Thymus (tissue), 11 donors: ENCODE measurements around the gene PTGES. TPM values are rescaled to one million over a fixed set of nuclear protein-coding genes. Genes with fewer than 3 reads are reported as not detected.

Experiments
- DNase-seq, 9 donors: peaks; one replicate each; pipeline ENCODE4 v3.0.0-alpha.2; 2013; ENCODE audit warnings: low spot score in 9 of 9, low read depth in 6 of 9, missing footprints in 1 of 9
- H3K27ac ChIP-seq, 2 donors: one replicate each; pipeline ENCODE4 v1.5.1; 2013; ENCODE audit warnings: control low read depth in 1 of 2, low read depth in 1 of 2, low read length in 1 of 2, mild to moderate bottlenecking in 1 of 2, moderate library complexity in 1 of 2
- H3K27me3 ChIP-seq, 2 donors: one replicate each; pipeline ENCODE4 v1.5.1; 2013; ENCODE audit warnings: low read length in 1 of 2; ENCODE audit not compliant: control insufficient read depth in 2 of 2, insufficient read depth in 1 of 2
- H3K36me3 ChIP-seq, 2 donors: one replicate each; pipeline ENCODE4 v1.5.1; 2013; ENCODE audit warnings: low read length in 1 of 2, mild to moderate bottlenecking in 1 of 2, moderate library complexity in 1 of 2; ENCODE audit not compliant: control insufficient read depth in 2 of 2, insufficient read depth in 2 of 2
- H3K4me1 ChIP-seq, 2 donors: one replicate each; pipeline ENCODE4 v1.5.1; 2013; ENCODE audit warnings: low read length in 2 of 2; ENCODE audit not compliant: control insufficient read depth in 2 of 2, insufficient read depth in 2 of 2
- H3K4me3 ChIP-seq, 2 donors: one replicate each; pipeline ENCODE4 v1.5.1; 2013; ENCODE audit warnings: low read length in 2 of 2, control low read depth in 1 of 2, mild to moderate bottlenecking in 1 of 2
- H3K9me3 ChIP-seq, 2 donors: one replicate each; pipeline ENCODE4 v1.5.1; 2013; ENCODE audit warnings: low read length in 1 of 2, mild to moderate bottlenecking in 1 of 2; ENCODE audit not compliant: control insufficient read depth in 2 of 2, insufficient read depth in 1 of 2
- WGBS: extraction: QIAGEN DNeasy Blood & Tissue Kit; methylation state at CpG from one replicate; pipeline ENCODE4 v1.1.7; 2013; 5-methylcytosine and 5-hydroxymethylcytosine counted together
- polyA plus RNA-seq: library from polyadenylated mRNA; stranded (reverse); fragments of 200-250 nt; gene quantifications from one replicate; pipeline ENCODE4 v1.2.3, GENCODE V29; 2013
- total RNA-seq: library from RNA; stranded (reverse); fragments of 120-200 nt; gene quantifications from one replicate; pipeline ENCODE4 v1.2.4, GENCODE V29; 2013
- donor health status: healthy.

Gene PTGES
- total and polyA plus RNA-seq, 2 donors, result 7.8 to 11.1 TPM

GRCh38 chr9:129783516-129784361 is 30.9 kb upstream of the PTGES start:
- H3K9me3 ChIP-seq, result no peaks in the 10 kb centered on the region
- DNase-seq, result peak; percentile 36 to 84 (median 64)

GRCh38 chr9:129781981-129782380 is 29.1 kb upstream of the PTGES start:
- peaks cover 0 to 26% of the 10 kb centered on the region in 2 donors for H3K27me3 ChIP-seq
- DNase-seq, result no peak
- H3K4me1 ChIP-seq, result peaks cover 0 to 12% of the 10 kb centered on the region in 2 donors
- H3K9me3 ChIP-seq, result peaks cover 0 to 7% of the 10 kb centered on the region in 2 donors
- no peak overlapping the region for H3K27ac ChIP-seq
- H3K4me3 ChIP-seq, result no peak overlapping the region
- 96% methylated on average over 5 of the region's 5 CpGs for WGBS
- no peaks in the 10 kb centered on the region for H3K36me3 ChIP-seq

More at GRCh38 chr9:129783516-129784361, 30.9 kb upstream of the PTGES start:
- no peak overlapping the region for H3K4me3 ChIP-seq
- peaks cover 0 to 3% of the 10 kb centered on the region in 2 donors for H3K4me1 ChIP-seq
- 39% methylated on average over 14 of the region's 14 CpGs for WGBS
- peaks cover 0 to 19% of the 10 kb centered on the region in 2 donors for H3K27me3 ChIP-seq
- no peaks in the 10 kb centered on the region for H3K36me3 ChIP-seq
- no peak overlapping the region for H3K27ac ChIP-seq

- Histone ChIP-seq H3K27ac (no peak overlapping the region), H3K27me3 (peaks cover 0 to 30% of the 10 kb centered on the region in 2 donors), H3K9me3 (peaks cover 2 to 7% of the 10 kb centered on the region in 2 donors), H3K4me1 (peaks cover 0 to 15% of the 10 kb centered on the region in 2 donors), H3K36me3 (no peaks in the 10 kb centered on the region), H3K4me3 (no peak overlapping the region)
- 93% methylated on average over 8 of the region's 8 CpGs for WGBS
- no peak for DNase-seq
These were observed 28.3 kb upstream of the PTGES start for GRCh38 chr9:129781131-129781530.

- Histone ChIP-seq H3K9me3 (peaks cover 2 to 7% of the 10 kb centered on the region in 2 donors), H3K4me3 (no peak overlapping the region), H3K27me3 (peaks cover 0 to 34% of the 10 kb centered on the region in 2 donors), H3K36me3 (no peaks in the 10 kb centered on the region), H3K4me1 (peaks cover 0 to 15% of the 10 kb centered on the region in 2 donors), H3K27ac (no peak overlapping the region)
- no peak for DNase-seq
- WGBS, result 97% methylated on average over 7 of the region's 7 CpGs
These were observed 26.8 kb upstream of the PTGES start for GRCh38 chr9:129779560-129780190.

GRCh38 chr9:129778469-129778868 is 25.6 kb upstream of the PTGES start:
- Histone ChIP-seq H3K36me3 (no peaks in the 10 kb centered on the region), H3K4me3 (no peak overlapping the region), H3K27me3 (peaks cover 0 to 40% of the 10 kb centered on the region in 2 donors), H3K4me1 (peaks cover 0 to 13% of the 10 kb centered on the region in 2 donors), H3K9me3 (peaks cover 2 to 7% of the 10 kb centered on the region in 2 donors), H3K27ac (no peak overlapping the region)
- WGBS, result 90% methylated on average over 3 of the region's 3 CpGs
- no peak for DNase-seq

GRCh38 chr9:129777769-129778130 is 24.9 kb upstream of the PTGES start:
- no peaks in the 10 kb centered on the region for H3K36me3 ChIP-seq
- WGBS, result 48% methylated on average over 11 of the region's 11 CpGs
- H3K27me3 ChIP-seq, result peaks cover 0 to 40% of the 10 kb centered on the region in 2 donors
- no peak for DNase-seq
- H3K9me3 ChIP-seq, result peaks cover 2 to 7% of the 10 kb centered on the region in 2 donors
- H3K27ac ChIP-seq, result no peak overlapping the region
- no peak overlapping the region for H3K4me3 ChIP-seq
- peaks cover 0 to 13% of the 10 kb centered on the region in 2 donors for H3K4me1 ChIP-seq

GRCh38 chr9:129776938-129777768 is 24.3 kb upstream of the PTGES start:
- no peak overlapping the region for H3K4me3 ChIP-seq
- 9% methylated on average over 16 of the region's 16 CpGs for WGBS
- H3K27ac ChIP-seq, result peak overlapping the region in 1 of 2 donors; percentile 11
- peak in 2 of 9 donors; percentile 12 to 28 for DNase-seq
- no peaks in the 10 kb centered on the region for H3K36me3 ChIP-seq
- peaks cover 2 to 7% of the 10 kb centered on the region in 2 donors for H3K9me3 ChIP-seq
- H3K4me1 ChIP-seq, result peaks cover 0 to 13% of the 10 kb centered on the region in 2 donors
- H3K27me3 ChIP-seq, result peaks cover 0 to 40% of the 10 kb centered on the region in 2 donors

- no peak overlapping the region for H3K27ac ChIP-seq
- H3K4me1 ChIP-seq, result peaks cover 0 to 13% of the 10 kb centered on the region in 2 donors
- H3K27me3 ChIP-seq, result peaks cover 0 to 40% of the 10 kb centered on the region in 2 donors
- WGBS, result 95% methylated on average over 8 of the region's 8 CpGs
- H3K4me3 ChIP-seq, result no peak overlapping the region
- H3K9me3 ChIP-seq, result peaks cover 2 to 7% of the 10 kb centered on the region in 2 donors
- no peaks in the 10 kb centered on the region for H3K36me3 ChIP-seq
- DNase-seq, result no peak
These were observed 23.7 kb upstream of the PTGES start for GRCh38 chr9:129776566-129776937.
